ENCODE results near the gene KLHL40. TPM values are rescaled to one million over a fixed set of nuclear protein-coding genes. Genes with fewer than 3 reads are reported as not detected.

KLHL40 gene
- total RNA-seq, 2 experiments from 2014 or later = not detected

- no peak overlapping the region for H2AFZ ChIP-seq (ENCODE audit: low read length)
- TF ChIP-seq EZH2phosphoT487 (IDR thresholded peaks at IDR 0.05; ENCODE audit: borderline replicate concordance, low read depth, low read length) = no peak
- no peak for TF ChIP-seq CTCF (conservative IDR thresholded peaks at IDR 0.05; ENCODE audit: low read length)
- no peaks in the 10 kb centered on the region for H3K9me2 ChIP-seq (ENCODE audit: insufficient read depth, low read length)
- no peak overlapping the region for H3K4me3 ChIP-seq (ENCODE audit: low read depth, low read length, poor library complexity, severe bottlenecking)
- ChIA-PET POLR2A (interaction anchor here (1.2 kb wide), 1 partner anchor 9 kb away, joined by 3 read pairs; no protein-coding TSS in a partner anchor), CTCF (ENCODE audit: unreplicated experiment) (no interaction called here)
- intact Hi-C loops (cut with micrococcal nuclease; ENCODE audit: unreplicated experiment) = no loop called here
- H3K27ac ChIP-seq (ENCODE audit: low read depth, low read length, poor library complexity, severe bottlenecking) = no peak overlapping the region
- H3K79me2 ChIP-seq (ENCODE audit: insufficient read depth, low read depth, low read length) = no peaks in the 10 kb centered on the region
- H3K4me2 ChIP-seq (ENCODE audit: low read length) = no peak overlapping the region
- no peaks in the 10 kb centered on the region for H3K9me3 ChIP-seq (ENCODE audit: low read length)
- H3K36me3 ChIP-seq (ENCODE audit: insufficient read depth, low read length) = no peaks in the 10 kb centered on the region
- no peak for DNase-seq (ENCODE audit: low spot score)
- BruUV-seq (replicated peaks) = no TSS peak
- no peaks in the 10 kb centered on the region for H4K20me1 ChIP-seq (ENCODE audit: insufficient read depth, low read length)
- H3K4me1 ChIP-seq (ENCODE audit: insufficient read depth, low read length, poor library complexity, severe bottlenecking) = no peaks in the 10 kb centered on the region
Measured at GRCh38 chr3:42661593-42662022, 23.7 kb upstream of the KLHL40 start.

GRCh38 chr3:42662037-42662812 lies 23.1 kb upstream of the KLHL40 start:
- H3K36me3 ChIP-seq (ENCODE audit: insufficient read depth, low read length) = no peaks in the 10 kb centered on the region
- H2AFZ ChIP-seq (ENCODE audit: low read length) = no peak overlapping the region
- H3K9me2 ChIP-seq (ENCODE audit: insufficient read depth, low read length) = no peaks in the 10 kb centered on the region
- H3K9me3 ChIP-seq (ENCODE audit: low read length) = no peaks in the 10 kb centered on the region
- H3K4me1 ChIP-seq (ENCODE audit: insufficient read depth, low read length, poor library complexity, severe bottlenecking) = no peaks in the 10 kb centered on the region
- BruUV-seq (replicated peaks) = no TSS peak
- intact Hi-C loops (cut with micrococcal nuclease; ENCODE audit: unreplicated experiment) = no loop called here
- H3K27ac ChIP-seq (ENCODE audit: low read depth, low read length, poor library complexity, severe bottlenecking) = no peak overlapping the region
- no peak overlapping the region for H3K4me3 ChIP-seq (ENCODE audit: low read depth, low read length, poor library complexity, severe bottlenecking)
- ChIA-PET CTCF (ENCODE audit: unreplicated experiment) (no interaction called here), POLR2A (no interaction called here)
- TF ChIP-seq CTCF (conservative IDR thresholded peaks at IDR 0.05; ENCODE audit: low read length) = no peak
- no peak for TF ChIP-seq EZH2phosphoT487 (IDR thresholded peaks at IDR 0.05; ENCODE audit: borderline replicate concordance, low read depth, low read length)
- no peak overlapping the region for H3K4me2 ChIP-seq (ENCODE audit: low read length)
- no peaks in the 10 kb centered on the region for H4K20me1 ChIP-seq (ENCODE audit: insufficient read depth, low read length)
- DNase-seq (ENCODE audit: low spot score) = no peak
- no peaks in the 10 kb centered on the region for H3K79me2 ChIP-seq (ENCODE audit: insufficient read depth, low read depth, low read length)

Measured in OCI-LY7 (cell line).